HUES64 (cell line): ENCODE data around the gene KRT40.

ENCODE experiments used
- H3K27ac ChIP-seq: 2 replicates; pipeline ENCODE4 v1.7.0; 2013; ENCODE audit warnings: low read depth, low read length, inconsistent platforms
- H3K27me3 ChIP-seq: 2 replicates; pipeline ENCODE4 v1.6.1; 2013; ENCODE audit warnings: mild to moderate bottlenecking, low read length; ENCODE audit not compliant: insufficient read depth
- H3K36me3 ChIP-seq: 2 replicates; pipeline ENCODE4 v1.6.1; 2013; ENCODE audit warnings: mild to moderate bottlenecking, low read length; ENCODE audit not compliant: insufficient read depth
- H3K4me1 ChIP-seq: 2 replicates; pipeline ENCODE4 v1.6.1; 2013; ENCODE audit warnings: mild to moderate bottlenecking, low read length, moderate library complexity; ENCODE audit not compliant: insufficient read depth
- H3K4me3 ChIP-seq: 2 replicates; pipeline ENCODE4 v1.5.1; 2013; ENCODE audit warnings: mild to moderate bottlenecking, low read length, moderate library complexity
- H3K9ac ChIP-seq: 2 replicates; pipeline ENCODE4 v1.6.1; 2013; ENCODE audit warnings: mild to moderate bottlenecking, low read depth, low read length
- H3K9me3 ChIP-seq: 2 replicates; pipeline ENCODE4 v1.6.1; 2013; ENCODE audit warnings: low read depth, low read length; ENCODE audit not compliant: insufficient read depth
- WGBS: fragments of 150-250, 120-280 bp; methylation state at CpG from one replicate; pipeline ENCODE4 v1.1.7; 2013; ENCODE audit warnings: missing lambda C conversion rate; 5-methylcytosine and 5-hydroxymethylcytosine counted together

Gene KRT40

GRCh38 chr17:40967582-40967981 is 16.5 kb downstream of the KRT40 start:
- 88% methylated on average over 1 of the region's 1 CpG for WGBS
- no peaks in the 10 kb centered on the region for H3K36me3 ChIP-seq
- no peaks in the 10 kb centered on the region for H3K27me3 ChIP-seq
- H3K27ac ChIP-seq: no peak overlapping the region
- H3K9me3 ChIP-seq: no peaks in the 10 kb centered on the region
- H3K4me3 ChIP-seq: no peak overlapping the region
- no peaks in the 10 kb centered on the region for H3K4me1 ChIP-seq
- no peak overlapping the region for H3K9ac ChIP-seq

- Histone ChIP-seq H3K4me3 (no peak within 1 kb of the TSS), H3K4me1 (no peaks in the 10 kb centered on the region), H3K36me3 (no peaks in the 10 kb centered on the region), H3K27me3 (no peaks in the 10 kb centered on the region), H3K9ac (no peak within 1 kb of the TSS), H3K9me3 (no peaks in the 10 kb centered on the region), H3K27ac (no peak within 1 kb of the TSS)
- 78% methylated on average over 1 of the region's 1 CpG for WGBS
These were observed 17.3 kb downstream of the KRT40 start, which contains the start of gene KRT39 for GRCh38 chr17:40966848-40967247. Gene KRT39, minus strand, starts transcription at chr17:40966948. Its CDS starts 92 bp downstream, at chr17:40966856.

- Histone ChIP-seq H3K9ac (no peak overlapping the region), H3K36me3 (no peaks in the 10 kb centered on the region), H3K27ac (no peak overlapping the region), H3K9me3 (no peaks in the 10 kb centered on the region), H3K4me3 (no peak overlapping the region), H3K27me3 (no peaks in the 10 kb centered on the region), H3K4me1 (0 out of 2 replicates have a peak, but pooled peaks cover 1% of the 10 kb centered on the region)
- WGBS: 86% methylated on average over 1 of the region's 1 CpG
These were observed 20.3 kb downstream of the KRT40 start for GRCh38 chr17:40963838-40964237.

GRCh38 chr17:40962059-40962561 is 22.0 kb downstream of the KRT40 start:
- H3K27me3 ChIP-seq: no peaks in the 10 kb centered on the region
- WGBS: 94% methylated on average over 4 of the region's 4 CpGs
- H3K4me1 ChIP-seq: peaks cover 19% of the 10 kb centered on the region
- no peaks in the 10 kb centered on the region for H3K36me3 ChIP-seq
- H3K4me3 ChIP-seq: no peak overlapping the region
- no peaks in the 10 kb centered on the region for H3K9me3 ChIP-seq
- H3K27ac ChIP-seq: no peak overlapping the region
- no peak overlapping the region for H3K9ac ChIP-seq

GRCh38 chr17:40961591-40961990 is 22.5 kb downstream of the KRT40 start:
- Histone ChIP-seq H3K9me3 (no peaks in the 10 kb centered on the region), H3K27me3 (no peaks in the 10 kb centered on the region), H3K27ac (no peak overlapping the region), H3K36me3 (no peaks in the 10 kb centered on the region), H3K4me3 (no peak overlapping the region), H3K9ac (no peak overlapping the region), H3K4me1 (peaks cover 24% of the 10 kb centered on the region)
- WGBS: no CpG with 5 or more reads among the region's 1 CpG

GRCh38 chr17:40960144-40960543 is 24.0 kb downstream of the KRT40 start:
- H3K27ac ChIP-seq: no peak overlapping the region
- H3K9me3 ChIP-seq: no peaks in the 10 kb centered on the region
- H3K9ac ChIP-seq: no peak overlapping the region
- no peaks in the 10 kb centered on the region for H3K36me3 ChIP-seq
- no peak overlapping the region for H3K4me3 ChIP-seq
- WGBS: 93% methylated on average over 10 of the region's 10 CpGs
- H3K4me1 ChIP-seq: peaks cover 25% of the 10 kb centered on the region
- no peaks in the 10 kb centered on the region for H3K27me3 ChIP-seq

- H3K9ac ChIP-seq: no peak overlapping the region
- H3K4me1 ChIP-seq: peaks cover 25% of the 10 kb centered on the region
- 88% methylated on average over 11 of the region's 12 CpGs for WGBS
- H3K36me3 ChIP-seq: no peaks in the 10 kb centered on the region
- no peaks in the 10 kb centered on the region for H3K27me3 ChIP-seq
- H3K4me3 ChIP-seq: no peak overlapping the region
- no peak overlapping the region for H3K27ac ChIP-seq
- no peaks in the 10 kb centered on the region for H3K9me3 ChIP-seq
These were observed 25.8 kb downstream of the KRT40 start for GRCh38 chr17:40958086-40958953.

GRCh38 chr17:40956401-40957254 is 27.5 kb downstream of the KRT40 start:
- H3K27ac ChIP-seq: no peak overlapping the region
- peaks cover 25% of the 10 kb centered on the region for H3K4me1 ChIP-seq
- no peaks in the 10 kb centered on the region for H3K27me3 ChIP-seq
- no peak overlapping the region for H3K9ac ChIP-seq
- no peaks in the 10 kb centered on the region for H3K36me3 ChIP-seq
- no peak overlapping the region for H3K4me3 ChIP-seq
- WGBS: 91% methylated on average over 8 of the region's 8 CpGs
- H3K9me3 ChIP-seq: no peaks in the 10 kb centered on the region

GRCh38 chr17:40953881-40954280 is 30.2 kb downstream of the KRT40 start:
- Histone ChIP-seq H3K4me1 (peaks cover 24% of the 10 kb centered on the region), H3K9ac (no peak overlapping the region), H3K9me3 (no peaks in the 10 kb centered on the region), H3K4me3 (no peak overlapping the region), H3K27ac (no peak overlapping the region), H3K27me3 (no peaks in the 10 kb centered on the region), H3K36me3 (no peaks in the 10 kb centered on the region)
- 96% methylated on average over 2 of the region's 2 CpGs for WGBS

GRCh38 chr17:40952661-40953060 is 31.5 kb downstream of the KRT40 start:
- H3K27ac ChIP-seq: no peak overlapping the region
- H3K9me3 ChIP-seq: no peaks in the 10 kb centered on the region
- 94% methylated on average over 1 of the region's 1 CpG for WGBS
- H3K4me1 ChIP-seq: peaks cover 12% of the 10 kb centered on the region
- no peak overlapping the region for H3K4me3 ChIP-seq
- no peak overlapping the region for H3K9ac ChIP-seq
- no peaks in the 10 kb centered on the region for H3K36me3 ChIP-seq
- H3K27me3 ChIP-seq: no peaks in the 10 kb centered on the region

GRCh38 chr17:40952154-40952553 is 32.0 kb downstream of the KRT40 start:
- Histone ChIP-seq H3K4me1 (peaks cover 7% of the 10 kb centered on the region), H3K9ac (no peak overlapping the region)

More at GRCh38 chr17:40952154-40952553, 32.0 kb downstream of the KRT40 start:
- WGBS: 100% methylated on average over 1 of the region's 2 CpGs
- no peak overlapping the region for H3K4me3 ChIP-seq
- no peaks in the 10 kb centered on the region for H3K9me3 ChIP-seq
- H3K27me3 ChIP-seq: no peaks in the 10 kb centered on the region
- no peaks in the 10 kb centered on the region for H3K36me3 ChIP-seq
- H3K27ac ChIP-seq: no peak overlapping the region
